GM12875 (cell line): Measurements from ENCODE around the gene CYCS.

Experiments used
- H3K4me3 ChIP-seq: one replicate; pipeline ENCODE4 v1.5.1; 2011; ENCODE audit warnings: low read depth, low read length, control low read depth
- TF ChIP-seq, protein P1 (sequence below): IDR thresholded peaks from 2 replicates; pipeline ENCODE4 v1.5.1; 2011; ENCODE audit warnings: low read depth, mild to moderate bottlenecking, control low read depth, inconsistent platforms, low read length, moderate library complexity, borderline replicate concordance; ENCODE audit not compliant: insufficient read depth

Gene CYCS

GRCh38 chr7:25132430-25132829 is 7.4 kb upstream of the CYCS start:
- TF ChIP-seq, protein P1, sequence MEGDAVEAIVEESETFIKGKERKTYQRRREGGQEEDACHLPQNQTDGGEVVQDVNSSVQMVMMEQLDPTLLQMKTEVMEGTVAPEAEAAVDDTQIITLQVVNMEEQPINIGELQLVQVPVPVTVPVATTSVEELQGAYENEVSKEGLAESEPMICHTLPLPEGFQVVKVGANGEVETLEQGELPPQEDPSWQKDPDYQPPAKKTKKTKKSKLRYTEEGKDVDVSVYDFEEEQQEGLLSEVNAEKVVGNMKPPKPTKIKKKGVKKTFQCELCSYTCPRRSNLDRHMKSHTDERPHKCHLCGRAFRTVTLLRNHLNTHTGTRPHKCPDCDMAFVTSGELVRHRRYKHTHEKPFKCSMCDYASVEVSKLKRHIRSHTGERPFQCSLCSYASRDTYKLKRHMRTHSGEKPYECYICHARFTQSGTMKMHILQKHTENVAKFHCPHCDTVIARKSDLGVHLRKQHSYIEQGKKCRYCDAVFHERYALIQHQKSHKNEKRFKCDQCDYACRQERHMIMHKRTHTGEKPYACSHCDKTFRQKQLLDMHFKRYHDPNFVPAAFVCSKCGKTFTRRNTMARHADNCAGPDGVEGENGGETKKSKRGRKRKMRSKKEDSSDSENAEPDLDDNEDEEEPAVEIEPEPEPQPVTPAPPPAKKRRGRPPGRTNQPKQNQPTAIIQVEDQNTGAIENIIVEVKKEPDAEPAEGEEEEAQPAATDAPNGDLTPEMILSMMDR, result no peak
- H3K4me3 ChIP-seq, result no peak overlapping the region

DNA sequence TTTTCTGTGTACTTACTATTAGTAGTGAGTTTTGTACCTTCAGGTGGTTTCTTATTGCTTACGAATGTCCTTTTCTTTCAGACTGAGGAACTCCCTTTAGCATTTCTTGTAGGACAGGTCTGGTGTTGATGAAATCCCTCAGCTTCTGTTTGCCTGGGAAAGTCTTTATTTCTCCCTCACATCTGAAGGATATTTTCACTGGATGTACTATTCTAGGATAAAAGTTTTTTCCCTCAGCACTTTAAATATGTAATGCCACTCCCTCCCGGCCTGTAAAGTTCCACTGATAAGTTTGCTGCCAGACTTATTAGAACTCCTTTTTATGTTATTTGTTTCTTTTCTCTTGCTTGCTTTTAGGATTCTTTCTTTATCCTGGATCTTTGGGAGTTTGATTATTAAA is 1.7 kb upstream of the CYCS start:
- H3K4me3 ChIP-seq, result no peak overlapping the region
- TF ChIP-seq, protein P1, result no peak

DNA sequence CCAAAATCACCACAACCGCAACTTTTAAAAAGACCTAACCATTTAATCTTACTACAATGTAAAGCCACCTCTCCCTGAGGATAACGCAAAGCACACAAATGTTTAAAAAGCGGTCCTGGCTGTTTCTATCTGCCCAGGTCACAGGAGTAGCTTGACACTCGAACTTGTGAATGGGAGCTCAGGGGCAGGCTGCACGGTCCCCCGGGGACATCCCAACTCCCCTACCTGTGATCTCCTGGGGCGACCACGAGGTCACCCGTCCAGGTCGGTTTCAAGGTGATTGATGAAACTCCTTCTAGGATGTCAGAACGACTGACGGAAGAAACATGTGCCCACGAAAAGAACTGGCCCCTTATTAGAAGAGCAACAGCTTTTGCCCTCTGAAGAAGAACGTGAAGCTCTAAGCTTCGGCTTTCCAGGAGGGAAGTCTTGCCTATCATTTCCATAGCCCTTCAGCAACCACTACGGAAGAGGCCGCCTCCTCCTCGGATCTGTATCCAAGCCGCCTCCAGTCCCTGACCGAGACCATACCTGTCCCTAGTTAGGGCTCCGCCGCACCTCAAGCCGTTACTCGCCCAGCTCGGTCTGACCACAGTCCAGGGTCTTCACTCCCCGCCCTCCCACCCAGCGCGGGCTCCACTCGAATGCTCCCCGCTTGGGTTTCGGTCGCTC is 459 bp downstream of the CYCS start:
- peak overlapping the region; percentile 83 for H3K4me3 ChIP-seq
- TF ChIP-seq, protein P1, result no peak

DNA sequence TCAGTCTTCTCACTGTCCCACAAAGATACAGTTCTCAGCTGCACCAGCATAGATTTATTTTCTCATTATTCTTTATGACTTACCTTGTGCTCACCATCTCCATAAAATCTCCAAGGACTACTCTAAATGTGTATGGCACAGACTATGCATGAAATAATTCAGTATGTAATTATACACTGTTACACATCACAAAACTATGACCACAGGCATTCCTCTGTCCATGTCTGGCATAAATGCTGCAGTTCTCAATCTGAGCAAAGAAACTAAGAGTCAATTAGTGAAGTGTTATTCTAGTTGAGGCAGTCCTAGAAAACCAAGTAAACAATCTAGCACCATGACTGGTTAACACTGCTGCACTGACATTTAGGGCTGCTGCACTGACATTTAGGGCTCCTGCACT is 2.7 kb downstream of the CYCS start:
- TF ChIP-seq, protein P1, result no peak
- H3K4me3 ChIP-seq, result no peak overlapping the region

DNA sequence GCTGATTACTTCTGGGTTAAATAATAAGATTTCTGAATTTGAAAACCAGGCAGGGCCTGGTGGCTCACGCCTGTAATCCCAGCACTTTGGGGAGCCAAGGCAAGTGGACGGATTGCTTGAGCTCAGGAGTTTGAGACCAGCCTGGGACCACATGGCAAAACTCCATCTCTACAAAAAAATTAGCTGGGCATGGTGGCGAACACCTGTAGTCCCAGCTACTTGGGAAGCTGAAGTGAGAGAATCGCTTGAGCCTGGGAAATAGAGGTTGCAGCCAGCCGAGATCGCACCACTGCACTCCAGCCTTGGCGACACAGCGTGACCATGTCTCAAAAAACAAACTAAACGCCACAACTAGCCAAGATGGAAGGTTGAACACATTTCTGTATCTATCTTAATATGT is 3.5 kb downstream of the CYCS start:
- TF ChIP-seq, protein P1, result no peak
- H3K4me3 ChIP-seq, result no peak overlapping the region

DNA sequence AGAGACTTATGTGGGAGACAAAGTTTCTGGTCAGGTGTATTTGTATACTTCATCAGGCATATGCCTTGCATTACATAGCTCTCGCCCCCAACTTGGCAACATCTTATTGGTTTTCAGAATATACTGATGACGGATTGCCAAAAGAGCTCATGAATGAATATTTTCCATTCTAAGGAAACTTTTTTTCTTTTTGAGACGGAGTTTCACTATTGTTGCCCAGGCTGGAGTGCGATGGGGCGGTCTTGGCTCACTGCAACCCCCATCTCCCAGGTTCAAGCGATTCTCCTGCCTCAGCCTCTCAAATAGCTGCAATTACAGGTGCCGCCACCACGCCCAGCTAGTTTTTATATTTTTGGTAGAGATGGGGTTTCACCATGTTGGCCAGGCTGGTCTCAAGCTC is 6.0 kb downstream of the CYCS start:
- no peak overlapping the region for H3K4me3 ChIP-seq
- TF ChIP-seq, protein P1, result no peak

DNA sequence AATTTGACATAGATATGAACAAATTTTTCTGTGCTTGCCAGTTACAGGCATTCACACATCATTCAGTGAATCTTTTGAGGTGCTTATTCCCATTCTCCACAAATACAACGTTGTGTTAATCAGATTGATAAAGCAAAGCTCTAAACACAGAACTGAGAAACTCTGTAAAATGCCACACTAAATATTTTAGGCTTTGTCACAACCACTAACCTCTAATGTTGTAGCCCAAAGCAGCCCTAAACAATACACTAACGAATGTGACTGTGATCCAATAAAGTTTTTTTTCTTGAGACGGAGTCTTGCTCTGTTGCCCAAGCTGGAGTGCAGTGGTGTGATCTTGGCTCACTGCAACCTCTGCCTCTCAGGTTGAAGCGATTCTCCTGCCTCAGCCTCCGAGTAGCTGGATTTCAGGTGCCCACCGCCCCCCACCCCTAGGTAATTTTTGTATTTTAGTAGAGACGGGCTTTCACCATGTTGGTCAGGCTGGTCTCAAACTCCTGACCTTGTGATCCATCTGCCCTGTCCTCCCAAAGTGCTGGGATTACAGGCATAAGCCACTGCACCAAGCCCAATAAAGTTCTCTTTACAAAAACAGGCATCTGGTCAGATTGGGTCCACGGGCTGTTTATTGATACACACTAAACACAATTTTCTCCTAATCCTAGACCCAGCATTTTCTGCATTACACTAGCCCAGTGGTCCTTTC is 6.9 kb downstream of the CYCS start:
- no peak overlapping the region for H3K4me3 ChIP-seq
- TF ChIP-seq, protein P1, result no peak
